Ovary (tissue), 9 donors: ENCODE measurements around the gene CATSPERB. TPM values are rescaled to one million over a fixed set of nuclear protein-coding genes. Genes with fewer than 3 reads are reported as not detected.

Experiments used
- DNase-seq, 5 donors: peaks; one replicate each; pipeline ENCODE4 v3.0.0-alpha.2; 2019 to 2020
- H3K27ac ChIP-seq, 2 donors: fragments of 200-600 bp; one replicate each; pipeline versions ENCODE4 v1.5.1 to v1.8.0; 2019 to 2022
- H3K27me3 ChIP-seq: fragments of 200-600 bp; one replicate; pipeline ENCODE4 v1.8.0; 2022
- H3K36me3 ChIP-seq: fragments of 200-600 bp; sonication (generic); one replicate; pipeline ENCODE4 v1.5.1; 2019
- H3K4me1 ChIP-seq: one replicate; pipeline ENCODE4 v1.8.1; 2013; ENCODE audit warnings: mild to moderate bottlenecking, moderate library complexity; ENCODE audit not compliant: insufficient read depth
- H3K4me3 ChIP-seq: fragments of 200-600 bp; sonication (generic); one replicate; pipeline ENCODE4 v1.5.1; 2017
- H3K9me3 ChIP-seq, 2 donors: fragments of 200-600 bp in 1 of 2; sonication (generic) in 1 of 2; one replicate each; pipeline versions ENCODE4 v1.5.1 to v1.8.1; 2013 to 2019; ENCODE audit warnings: mild to moderate bottlenecking in 1 of 2, moderate library complexity in 1 of 2
- CTCF ChIP-seq, 3 donors: fragments of 450-650 bp in 2 of 3; fragments of 200-600 bp in 1 of 3; IDR thresholded peaks; one replicate each; pipeline versions ENCODE4 v1.5.1 to v1.8.0; 2016 to 2022; ENCODE audit warnings: antibody characterized with exemption in 3 of 3, mild to moderate bottlenecking in 1 of 3
- EP300 ChIP-seq: sonication (generic); formaldehyde crosslinking; IDR thresholded peaks from one replicate; pipeline ENCODE4 v1.6.1; 2017; ENCODE audit warnings: antibody characterized with exemption
- POLR2A ChIP-seq: fragments of 450-650 bp; IDR thresholded peaks from one replicate; pipeline ENCODE4 v1.6.1; 2017; ENCODE audit warnings: antibody characterized with exemption, mild to moderate bottlenecking, moderate library complexity
- WGBS, 3 donors: extraction: QIAGEN DNeasy Blood & Tissue Kit in 1 of 3; methylation state at CpG; one replicate each; pipeline versions ENCODE4 v1.1.5 to v1.1.7; 2013 to 2017; 5-methylcytosine and 5-hydroxymethylcytosine counted together
- intact Hi-C, 4 donors: fragments of 100-400 bp; cut with DNase I; formaldehyde crosslinking; loops; one replicate each; pipeline versions ENCODE4 v1.11.0 to v1.15.1; 2022 to 2023
- polyA plus RNA-seq, 2 donors: library from polyadenylated mRNA; stranded (reverse); fragments of 200-250 nt in 1 of 2; fragments of 350-450 nt in 1 of 2; fragmentation: Illumina TruSeq in 1 of 2; extraction: RNeasy Lipid Tissue Mini Kit (QIAGEN cat#74804) in 1 of 2; gene quantifications; one replicate each; pipeline ENCODE4 v1.2.3, GENCODE V29; 2013 to 2014
- total RNA-seq, 7 donors: library from RNA; depleted of rRNA in 2 of 7; stranded (reverse); fragments of >200 nt in 2 of 7; fragmentation: NEBNext Ultra II Directional in 3 of 7; extraction: Animal tissue kit (Norgen Biotek cat#: 25700) in 3 of 7; gene quantifications; one replicate each; pipeline versions ENCODE4 v1.1.0 to v1.2.4, GENCODE V29; 2016 to 2023
- donor health status: DM: no; HTN: no; CAD: no; lungs with moderate emphysema.
- donor health status: DM: no; HTN: no; CAD: no.
- donor health status: Bipolar disorder and iron deficiency.
- donor health status: DM: yes; HTN: yes; CAD: no.
- donor health status: DM: no; HTN: no; CAD: no.
- donor health status: DM: yes; HTN: yes; CAD: no.

Gene CATSPERB
- total and polyA plus RNA-seq, 9 donors, result 0.07 to 2.5 (median 0.46) TPM; not detected in 1

- TF ChIP-seq POLR2A (no peak), EP300 (no peak), CTCF (IDR thresholded peaks at IDR 0.05) (no peak)
- no peak overlapping the region for H3K4me3 ChIP-seq
- H3K9me3 ChIP-seq, result no peaks in the 10 kb centered on the region
- no peak overlapping the region for H3K27ac ChIP-seq
- H3K36me3 ChIP-seq, result no peaks in the 10 kb centered on the region
- no peak for DNase-seq
- intact Hi-C loops, result no loop called here
- H3K4me1 ChIP-seq, result no peaks in the 10 kb centered on the region
- 74 to 80% (median 75%) methylated on average over 4 of the region's 4 CpGs for WGBS, 3 donors
- H3K27me3 ChIP-seq, result no peaks in the 10 kb centered on the region
These were observed 21.7 kb upstream of the CATSPERB start for GRCh38 chr14:91753501-91754128.

- TF ChIP-seq POLR2A (no peak), CTCF (IDR thresholded peaks at IDR 0.05) (no peak), EP300 (no peak)
- no peak overlapping the region for H3K27ac ChIP-seq
These were observed 21.1 kb upstream of the CATSPERB start for GRCh38 chr14:91752961-91753360.

GRCh38 chr14:91751719-91752118, 19.8 kb upstream of the CATSPERB start:
- H3K9me3 ChIP-seq, result no peaks in the 10 kb centered on the region
- DNase-seq, result no peak
- WGBS, 3 donors, result 78 to 91% (median 83%) methylated on average over 2 of the region's 2 CpGs
- no peaks in the 10 kb centered on the region for H3K4me1 ChIP-seq
- intact Hi-C loops, result no loop called here
- TF ChIP-seq CTCF (IDR thresholded peaks at IDR 0.05) (no peak), POLR2A (no peak), EP300 (no peak)
- no peak overlapping the region for H3K27ac ChIP-seq
- no peak overlapping the region for H3K4me3 ChIP-seq
- H3K27me3 ChIP-seq, result no peaks in the 10 kb centered on the region
- no peaks in the 10 kb centered on the region for H3K36me3 ChIP-seq

More at GRCh38 chr14:91752961-91753360, 21.1 kb upstream of the CATSPERB start:
- no peaks in the 10 kb centered on the region for H3K4me1 ChIP-seq
- 23 to 29% (median 26%) methylated on average over 1 of the region's 1 CpG for WGBS, 3 donors
- H3K36me3 ChIP-seq, result no peaks in the 10 kb centered on the region
- no peak overlapping the region for H3K4me3 ChIP-seq
- no peaks in the 10 kb centered on the region for H3K27me3 ChIP-seq
- H3K9me3 ChIP-seq, result no peaks in the 10 kb centered on the region
- no peak for DNase-seq
- intact Hi-C loops, result no loop called here

GRCh38 chr14:91750634-91751198, 18.8 kb upstream of the CATSPERB start:
- DNase-seq, result no peak
- Histone ChIP-seq H3K27me3 (no peaks in the 10 kb centered on the region), H3K9me3 (no peaks in the 10 kb centered on the region), H3K36me3 (no peaks in the 10 kb centered on the region), H3K4me3 (no peak overlapping the region), H3K4me1 (no peaks in the 10 kb centered on the region), H3K27ac (no peak overlapping the region)
- WGBS, 3 donors, result 76 to 85% (median 77%) methylated on average over 3 of the region's 3 CpGs
- no peak for TF ChIP-seq EP300
- no peak for TF ChIP-seq POLR2A
- TF ChIP-seq CTCF (IDR thresholded peaks at IDR 0.05), result no peak
- intact Hi-C loops, result no loop called here
